ENCODE results near the gene HNMT. TPM values are rescaled to one million over a fixed set of nuclear protein-coding genes. Genes with fewer than 3 reads are reported as not detected.
"Not testable (repeated sequence)": the region's sequence is repeated elsewhere in the genome, so short reads cannot be mapped to it uniquely, and the experiment has no call there.

HNMT gene
- total RNA-seq, 4 donors from 2014 or later = 11.2 to 25.5 (median 21.6) TPM

DNA sequence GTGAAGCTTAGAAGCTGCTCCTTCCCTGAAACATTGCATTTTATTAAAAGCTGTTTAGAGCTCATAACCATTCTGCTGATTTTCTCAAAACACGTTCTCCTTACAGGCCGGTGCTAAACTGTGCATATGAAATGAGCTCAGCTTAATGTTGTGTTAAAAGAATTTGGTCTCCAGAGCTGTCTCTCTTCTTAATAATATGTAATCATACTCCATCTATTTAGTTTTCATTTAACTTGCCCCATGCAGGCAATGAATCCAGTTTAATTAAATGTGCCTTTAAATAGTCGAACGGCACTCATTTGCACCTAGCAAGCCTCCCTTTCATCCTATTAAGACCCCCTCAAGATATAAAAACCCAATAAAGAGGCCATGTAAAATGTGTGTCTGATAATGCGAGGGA, 76.3 kb downstream of the HNMT start:
- intact Hi-C loops (cut with DNase I) = no loop called here
- DNase-seq (ENCODE audit: extremely low spot score) = no peak
- Histone ChIP-seq H3K27ac (replicated peaks in 1 of 4) (no peak overlapping the region), H3K4me3 (no peak overlapping the region), H3K9me3 (no peaks in the 10 kb centered on the region), H3K27me3 (no peaks in the 10 kb centered on the region), H3K36me3 (no peaks in the 10 kb centered on the region), H3K4me1 (no peaks in the 10 kb centered on the region)
- TF ChIP-seq CTCF (IDR thresholded peaks at IDR 0.05) (no peak), POLR2AphosphoS5 (IDR thresholded peaks at IDR 0.05) (no peak), POLR2A (IDR thresholded peaks at IDR 0.05; ENCODE audit: low read depth) (no peak), EP300 (IDR thresholded peaks at IDR 0.05) (no peak)
- 94% methylated on average over 5 of the region's 5 CpGs for WGBS

DNA sequence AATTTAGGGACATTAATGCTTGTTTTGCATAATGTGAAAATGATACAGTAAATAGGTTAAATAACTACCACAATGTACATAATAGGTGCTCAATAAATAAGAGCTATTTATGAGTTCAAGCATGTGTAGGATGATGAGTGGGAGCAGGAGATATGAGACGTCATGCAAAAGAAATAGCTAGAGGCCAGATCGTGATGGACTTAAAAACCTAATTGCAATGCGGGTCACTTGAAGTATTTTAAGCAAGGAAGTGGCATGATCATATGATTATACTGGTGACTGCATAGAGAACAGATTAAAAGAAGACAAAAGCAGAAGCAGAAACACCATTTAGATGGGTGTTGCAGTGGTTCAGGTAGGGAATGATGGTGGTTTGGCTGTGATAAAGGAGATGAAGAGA, 78.0 kb downstream of the HNMT start:
- intact Hi-C loops (cut with DNase I) = no loop called here
- TF ChIP-seq POLR2A (IDR thresholded peaks at IDR 0.05; ENCODE audit: low read depth) = no peak
- TF ChIP-seq CTCF (IDR thresholded peaks at IDR 0.05) = no peak
- TF ChIP-seq EP300 (IDR thresholded peaks at IDR 0.05) = no peak
- TF ChIP-seq POLR2AphosphoS5 (IDR thresholded peaks at IDR 0.05) = no peak
- H3K4me3 ChIP-seq = no peak overlapping the region

DNA sequence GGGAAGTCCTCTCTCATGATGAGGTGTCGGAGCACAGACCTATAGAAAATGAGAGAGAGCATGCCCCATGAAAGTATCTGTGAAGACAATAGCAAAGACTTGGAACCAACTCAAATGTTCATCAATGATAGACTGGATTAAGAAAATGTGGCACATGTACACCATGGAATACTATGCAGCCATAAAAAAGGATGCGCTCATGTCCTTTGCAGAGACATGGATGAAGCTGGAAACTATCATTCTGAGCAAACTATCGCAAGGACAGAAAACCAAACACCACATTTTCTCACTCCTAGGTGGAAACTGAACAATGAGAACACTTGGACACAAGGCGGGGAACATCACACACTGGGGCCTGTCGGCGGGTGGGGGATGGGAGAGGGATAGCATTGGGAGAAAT, 79.3 kb downstream of the HNMT start:
- not testable (repeated sequence) for DNase-seq (ENCODE audit: extremely low spot score)

More for the DNA sequence above, 78.0 kb downstream of the HNMT start:
- no peak for DNase-seq (ENCODE audit: extremely low spot score)
- Histone ChIP-seq H3K4me1 (no peaks in the 10 kb centered on the region), H3K36me3 (no peaks in the 10 kb centered on the region), H3K9me3 (no peaks in the 10 kb centered on the region), H3K27ac (replicated peaks in 1 of 4) (no peak overlapping the region), H3K27me3 (no peaks in the 10 kb centered on the region)
- WGBS = 88% methylated on average over 3 of the region's 3 CpGs

DNA sequence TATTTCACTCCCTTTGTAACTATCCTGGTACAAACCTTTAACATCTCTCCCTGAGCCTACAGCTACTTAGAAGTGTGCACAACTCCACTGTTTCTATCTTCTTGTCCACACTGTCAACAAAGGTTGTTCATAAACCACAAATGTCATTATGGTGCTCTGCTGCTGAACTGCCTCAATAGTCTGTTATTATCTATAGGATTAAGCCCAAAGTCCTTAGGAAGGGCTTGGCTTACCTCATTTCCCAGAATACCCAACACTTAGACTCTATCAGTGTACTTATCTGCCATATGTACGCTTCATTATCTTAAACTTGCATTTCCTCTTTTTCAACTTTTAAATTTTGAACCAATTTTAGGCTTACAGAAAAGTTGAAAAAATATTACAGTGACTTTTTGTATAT, 94.2 kb downstream of the HNMT start:
- intact Hi-C loops (cut with DNase I) = no loop called here
- WGBS = 38% methylated on average over 1 of the region's 1 CpG

More for the DNA sequence above, 79.3 kb downstream of the HNMT start:
- H3K36me3 ChIP-seq; H3K4me1 ChIP-seq; H3K27me3 ChIP-seq; intact Hi-C loops (cut with DNase I); H3K4me3 ChIP-seq; H3K9me3 ChIP-seq; H3K27ac ChIP-seq (replicated peaks in 1 of 4): not testable (repeated sequence)
- 86% methylated on average over 6 of the region's 6 CpGs for WGBS

GRCh38 chr2:138059487-138060300, 95.4 kb downstream of the HNMT start:
- no peaks in the 10 kb centered on the region for H3K9me3 ChIP-seq
- H3K4me3 ChIP-seq = no peak overlapping the region
- DNase-seq (ENCODE audit: extremely low spot score) = no peak
- no peaks in the 10 kb centered on the region for H3K36me3 ChIP-seq
- intact Hi-C loops (cut with DNase I) = no loop called here
- no peak for TF ChIP-seq POLR2A (IDR thresholded peaks at IDR 0.05; ENCODE audit: low read depth)
- no peak for TF ChIP-seq EP300 (IDR thresholded peaks at IDR 0.05)
- TF ChIP-seq CTCF (IDR thresholded peaks at IDR 0.05) = no peak
- no peak for TF ChIP-seq POLR2AphosphoS5 (IDR thresholded peaks at IDR 0.05)
- H3K4me1 ChIP-seq = no peaks in the 10 kb centered on the region
- no peaks in the 10 kb centered on the region for H3K27me3 ChIP-seq
- no peak overlapping the region for H3K27ac ChIP-seq (replicated peaks in 1 of 4)
- WGBS = 77% methylated on average over 3 of the region's 3 CpGs

More for the DNA sequence above, 94.2 kb downstream of the HNMT start:
- H3K4me3 ChIP-seq = no peak overlapping the region
- no peak overlapping the region for H3K27ac ChIP-seq (replicated peaks in 1 of 4)
- H3K36me3 ChIP-seq = no peaks in the 10 kb centered on the region
- H3K4me1 ChIP-seq = no peaks in the 10 kb centered on the region
- DNase-seq (ENCODE audit: extremely low spot score) = no peak
- no peaks in the 10 kb centered on the region for H3K27me3 ChIP-seq
- TF ChIP-seq POLR2AphosphoS5 (IDR thresholded peaks at IDR 0.05) (no peak), POLR2A (IDR thresholded peaks at IDR 0.05; ENCODE audit: low read depth) (no peak), CTCF (IDR thresholded peaks at IDR 0.05) (no peak), EP300 (IDR thresholded peaks at IDR 0.05) (no peak)
- H3K9me3 ChIP-seq = no peaks in the 10 kb centered on the region
